Heart right ventricle (tissue), 16 donors: Measurements from ENCODE around the gene IFNA7. TPM values are rescaled to one million over a fixed set of nuclear protein-coding genes. Genes with fewer than 3 reads are reported as not detected.
A peak's percentile ranks its signal among the peaks of the same experiment; 100 is the strongest.
"Not testable (repeated sequence)": the region's sequence is repeated elsewhere in the genome, so short reads cannot be mapped to it uniquely, and the experiment has no call there.

Source experiments
- ATAC-seq, 8 donors: fragments of 200-7000 bp; cut with Tn5 transposase; one replicate each; pipeline ENCODE4 v1.9.1; 2020; ENCODE audit warnings: mild to moderate bottlenecking in 8 of 8, moderate library complexity in 8 of 8, moderate number of reproducible peaks in 1 of 8
- DNase-seq, 2 donors: peaks; one replicate each; pipeline ENCODE4 v3.0.0-alpha.2; 2020
- H3K27ac ChIP-seq, 10 donors: fragments of 200-600 bp; sonication (generic) in 2 of 10; one replicate each; pipeline versions ENCODE4 v1.5.0 to v1.8.0; 2020 to 2022; ENCODE audit warnings: mild to moderate bottlenecking in 3 of 10
- H3K27me3 ChIP-seq, 7 donors: fragments of 200-600 bp; one replicate each; pipeline ENCODE4 v1.8.0; 2021 to 2022; ENCODE audit warnings: mild to moderate bottlenecking in 2 of 7
- H3K36me3 ChIP-seq, 9 donors: fragments of 200-600 bp; sonication (generic) in 1 of 9; one replicate each; pipeline versions ENCODE4 v1.5.0 to v1.8.0; 2020 to 2022; ENCODE audit warnings: mild to moderate bottlenecking in 2 of 9
- H3K4me1 ChIP-seq, 9 donors: fragments of 200-600 bp; sonication (generic) in 1 of 9; one replicate each; pipeline versions ENCODE4 v1.5.0 to v1.8.0; 2020 to 2022; ENCODE audit warnings: mild to moderate bottlenecking in 4 of 9
- H3K4me3 ChIP-seq, 10 donors: fragments of 200-600 bp; sonication (generic) in 2 of 10; one replicate each; pipeline versions ENCODE4 v1.5.0 to v1.8.0; 2020 to 2022; ENCODE audit warnings: mild to moderate bottlenecking in 7 of 10, moderate library complexity in 2 of 10
- H3K9me3 ChIP-seq, 11 donors: fragments of 200-600 bp in 10 of 11; sonication (generic) in 2 of 11; one replicate each; pipeline versions ENCODE4 v1.5.0 to v1.8.0; 2013 to 2022; ENCODE audit warnings: mild to moderate bottlenecking in 2 of 11, control low read depth in 1 of 11, moderate library complexity in 1 of 11
- CTCF ChIP-seq, 9 donors: fragments of 200-600 bp; sonication (generic) in 2 of 9; IDR thresholded peaks; one replicate each; pipeline versions ENCODE4 v1.5.0 to v1.8.0; 2021 to 2022; ENCODE audit warnings: antibody characterized with exemption in 9 of 9, mild to moderate bottlenecking in 5 of 9, moderate library complexity in 1 of 9
- WGBS, 2 donors: extraction: QIAGEN DNeasy Blood & Tissue Kit; methylation state at CpG; one replicate each; pipeline ENCODE4 v1.1.7; 2013; ENCODE audit warnings: inconsistent platforms in 1 of 2; 5-methylcytosine and 5-hydroxymethylcytosine counted together
- intact Hi-C, 10 donors: fragments of 100-400 bp; cut with DNase I; formaldehyde crosslinking; loops; one replicate each; pipeline versions ENCODE4 v1.11.1 to v1.14.2; 2022
- polyA plus RNA-seq, 2 donors: library from polyadenylated mRNA; stranded (reverse); fragments of 200-250 nt; gene quantifications; one replicate each; pipeline ENCODE4 v1.2.3, GENCODE V29; 2013
- total RNA-seq, 10 donors: library from RNA; stranded (reverse); fragmentation: NEBNext Ultra II Directional in 3 of 10; extraction: Animal tissue kit (Norgen Biotek cat#: 25700) in 3 of 10; gene quantifications; one replicate each; pipeline versions ENCODE4 v1.2.1 to v1.2.4, GENCODE V29; 2021 to 2023
- donor health status: Arrhythmogenic right ventricular cardiomyopathy.
- donor health status: ischemic (EF 13 %, LVEDD 7.1; RV severe dilation, severe dysfunction).
- donor health status: healthy with polysubstance abuse.
- donor health status: DM: no; HTN: yes; CAD: no.
- donor health status: DM: no; HTN: no; CAD: no.
- donor health status: ischemic (EF 25% LVEDD 6.9; RV normal size, moderate dysfunction).
- donor health status: ischemic (EF 25% LVEDD 5.7; RV mildly dilated, moderate dysfunction).
- donor health status: healthy.
- donor health status: DM: yes; HTN: yes; CAD: no.
- donor health status: Ischemic cardiomyopathy.
- donor health status: ischemic (EF 35%, LVEDD 5.7; RV mildly dilated, moderate dysfunction).
- donor health status: nonischemic (EF 11% LVEDD 7.7; RV severe dilation, severe dysfunction).
- donor health status: DM: yes; HTN: yes; CAD: no.
- donor health status: PGD.
- donor health status: ischemic (EF 29% LVEDD 5.4; RV normal size, mild dysfunction).
- donor health status: nonischemic (EF 23%, LVEDD 6.1; RV moderate dilation, normal function).

Gene IFNA7
- total and polyA plus RNA-seq, 12 donors, result not detected

- no peaks in the 10 kb centered on the region for H3K4me1 ChIP-seq
- no peaks in the 10 kb centered on the region for H3K36me3 ChIP-seq
- ATAC-seq (no peak), DNase-seq (no peak)
- H3K27ac ChIP-seq, result no peak overlapping the region
- H3K9me3 ChIP-seq, result no peaks in the 10 kb centered on the region
- peaks cover 0 to 13% (median 0%) of the 10 kb centered on the region in 7 donors for H3K27me3 ChIP-seq
- intact Hi-C loops, result no loop called here
- H3K4me3 ChIP-seq, result no peak overlapping the region
- TF ChIP-seq CTCF (IDR thresholded peaks at IDR 0.05), result no peak
These were observed 3.2 kb upstream of the IFNA7 start for GRCh38 chr9:21205204-21205603.

- DNase-seq (peak in 1 of 2 donors; percentile 25), ATAC-seq (peak in 6 of 8 donors; percentile 47 to 78 (median 68))
- H3K27me3 ChIP-seq, H3K4me3 ChIP-seq, H3K27ac ChIP-seq, H3K4me1 ChIP-seq, intact Hi-C loops, H3K36me3 ChIP-seq, H3K9me3 ChIP-seq: not testable (repeated sequence)
- peak; percentile 8 to 63 (median 49) for TF ChIP-seq CTCF (IDR thresholded peaks at IDR 0.05)
- 33 to 38% methylated on average over 6 of the region's 6 CpGs for WGBS, 2 donors
These were observed 6.9 kb downstream of the IFNA7 start for GRCh38 chr9:21194867-21195776.

GRCh38 chr9:21187487-21187886 is 14.5 kb downstream of the IFNA7 start, which contains the start of gene IFNA4:
TSS of gene IFNA4 (minus strand) at chr9:21187587. CDS start at chr9:21187531, 56 bp downstream.
- intact Hi-C loops, H3K36me3 ChIP-seq, H3K27ac ChIP-seq, ATAC-seq, H3K4me1 ChIP-seq, H3K27me3 ChIP-seq, DNase-seq, H3K9me3 ChIP-seq, H3K4me3 ChIP-seq: not testable (repeated sequence)
- 91 to 95% methylated on average over 3 of the region's 3 CpGs for WGBS, 2 donors

GRCh38 chr9:21182810-21183736 is 18.9 kb downstream of the IFNA7 start:
- H3K4me1 ChIP-seq, H3K27me3 ChIP-seq, H3K9me3 ChIP-seq, H3K4me3 ChIP-seq, H3K27ac ChIP-seq, intact Hi-C loops, H3K36me3 ChIP-seq, DNase-seq: not testable (repeated sequence)
- peak in 7 of 9 donors; percentile 5 to 62 (median 38) for TF ChIP-seq CTCF (IDR thresholded peaks at IDR 0.05)
- 39 to 41% methylated on average over 4 of the region's 4 CpGs for WGBS, 2 donors
- ATAC-seq, result peak in 1 of 8 donors; percentile 63
